Lung (tissue), 12 donors: ENCODE results near the gene GPR161. TPM values are rescaled to one million over a fixed set of nuclear protein-coding genes. Genes with fewer than 3 reads are reported as not detected.

Source experiments
- ATAC-seq: fragments of 200-7000 bp; cut with Tn5 transposase; one replicate; pipeline ENCODE4 v1.9.1; 2020; ENCODE audit warnings: moderate number of reproducible peaks; ENCODE audit not compliant: insufficient read depth, low FRiP score
- DNase-seq, 3 donors: peaks; one replicate each; pipeline ENCODE4 v3.0.0-alpha.2; 2013 to 2017
- H3K27ac ChIP-seq, 2 donors: one replicate each; pipeline ENCODE4 v1.5.1; 2013; ENCODE audit warnings: mild to moderate bottlenecking in 2 of 2, moderate library complexity in 2 of 2, control low read depth in 1 of 2, inconsistent platforms in 1 of 2, low read depth in 1 of 2, low read length in 1 of 2
- H3K27me3 ChIP-seq, 3 donors: one replicate each; pipeline ENCODE4 v1.5.1; 2013; ENCODE audit warnings: low read length in 2 of 3; ENCODE audit not compliant: control insufficient read depth in 3 of 3, insufficient read depth in 3 of 3
- H3K36me3 ChIP-seq, 4 donors: one replicate each; pipeline ENCODE4 v1.5.1; 2013; ENCODE audit warnings: low read length in 4 of 4, mild to moderate bottlenecking in 1 of 4, moderate library complexity in 1 of 4; ENCODE audit not compliant: control insufficient read depth in 4 of 4, insufficient read depth in 4 of 4
- H3K4me1 ChIP-seq, 5 donors: one replicate each; pipeline ENCODE4 v1.5.1; 2013; ENCODE audit warnings: low read length in 5 of 5, mild to moderate bottlenecking in 2 of 5, moderate library complexity in 1 of 5; ENCODE audit not compliant: control insufficient read depth in 5 of 5, insufficient read depth in 5 of 5
- H3K4me3 ChIP-seq: one replicate; pipeline ENCODE4 v1.5.1; 2013; ENCODE audit warnings: mild to moderate bottlenecking, control low read depth, moderate library complexity
- H3K9ac ChIP-seq, 2 donors: one replicate each; pipeline ENCODE4 v1.5.1; 2013; ENCODE audit warnings: low read length in 2 of 2, control low read depth in 1 of 2; ENCODE audit not compliant: insufficient read depth in 1 of 2
- H3K9me3 ChIP-seq, 4 donors: one replicate each; pipeline ENCODE4 v1.5.1; 2013; ENCODE audit warnings: low read length in 3 of 4, mild to moderate bottlenecking in 1 of 4, moderate library complexity in 1 of 4; ENCODE audit not compliant: control insufficient read depth in 4 of 4, insufficient read depth in 3 of 4
- CTCF ChIP-seq: IDR thresholded peaks from 2 replicates; pipeline ENCODE4 v1.5.1; 2012; ENCODE audit warnings: mild to moderate bottlenecking; ENCODE audit errors: control extremely low read depth, extremely low read depth
- WGBS, 2 donors: extraction: QIAGEN DNeasy Blood & Tissue Kit; methylation state at CpG; one replicate each; pipeline ENCODE4 v1.1.7; 2013; 5-methylcytosine and 5-hydroxymethylcytosine counted together
- polyA plus RNA-seq, 2 donors: library from polyadenylated mRNA; stranded (reverse); fragments of 200-250 nt; gene quantifications; one replicate each; pipeline ENCODE4 v1.2.1, GENCODE V29; 2013
- total RNA-seq, 2 donors: library from RNA; depleted of rRNA in 1 of 2; stranded (reverse); fragments of >200 nt in 1 of 2; gene quantifications; one replicate each; pipeline ENCODE4 v1.2.1, GENCODE V29; 2014 to 2021
- donor health status: control.
- donor health status: control.
- donor health status: Bipolar disorder and iron deficiency.
- donor health status: healthy.
- donor health status: DM: yes; HTN: yes; CAD: no.

The GPR161 gene
- total and polyA plus RNA-seq, 4 donors: 2.8 to 15.0 (median 5.7) TPM

DNA sequence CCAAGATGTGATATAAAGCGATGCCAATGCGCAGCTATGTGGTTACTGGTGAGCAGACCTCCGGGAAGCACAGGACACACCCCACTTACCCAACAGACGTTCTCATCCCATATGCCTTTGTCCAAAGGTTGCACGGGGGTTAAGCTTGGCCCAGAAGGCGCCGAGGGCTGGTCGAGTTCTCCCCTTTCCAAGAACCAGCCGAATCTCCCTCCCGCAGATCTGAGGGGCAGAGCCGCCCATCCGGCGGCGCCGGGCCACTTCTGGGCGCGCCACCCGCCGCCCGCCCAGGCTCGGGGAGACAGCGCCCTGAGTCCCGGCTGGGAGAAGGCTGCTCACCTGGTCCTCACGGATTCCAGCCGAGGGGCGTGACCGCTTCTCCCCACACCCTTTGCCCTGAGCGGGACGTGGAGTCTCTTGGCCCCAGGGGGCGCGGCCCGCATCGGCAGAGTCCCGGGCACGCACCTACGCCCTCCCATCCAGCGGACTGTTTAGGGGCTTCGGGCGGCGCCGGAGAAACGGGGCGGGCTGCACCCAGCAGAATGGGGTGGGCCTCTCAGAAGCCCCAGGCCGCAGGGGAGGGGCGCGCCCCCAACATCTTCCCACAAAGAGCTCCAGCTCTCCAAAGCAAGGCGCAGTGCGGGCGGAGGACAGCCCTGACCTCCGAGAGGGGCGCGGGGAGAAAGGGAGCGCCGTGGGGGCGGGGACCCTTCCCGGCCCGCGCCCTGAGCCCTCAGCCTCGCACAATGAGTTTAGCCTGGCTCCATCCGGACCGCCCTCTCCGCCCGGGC lies 615 bp downstream of the GPR161 start:
- no peaks in the 10 kb centered on the region for H3K9me3 ChIP-seq
- peak; percentile 7 for ATAC-seq
- H3K36me3 ChIP-seq: no peaks in the 10 kb centered on the region
- H3K9ac ChIP-seq: peak overlapping the region; percentile 63 to 82
- peak overlapping the region in 1 of 2 donors; percentile 49 for H3K27ac ChIP-seq
- TF ChIP-seq CTCF: no peak
- peaks cover 0 to 2% (median 0%) of the 10 kb centered on the region in 3 donors for H3K27me3 ChIP-seq
- 0 to 1% methylated on average over 51 to 63 of the region's 63 CpGs for WGBS, 2 donors
- peak overlapping the region; percentile 77 for H3K4me3 ChIP-seq
- DNase-seq: peak; percentile 54 to 57 (median 56)
- H3K4me1 ChIP-seq: peaks cover 0 to 26% (median 7%) of the 10 kb centered on the region in 5 donors

DNA sequence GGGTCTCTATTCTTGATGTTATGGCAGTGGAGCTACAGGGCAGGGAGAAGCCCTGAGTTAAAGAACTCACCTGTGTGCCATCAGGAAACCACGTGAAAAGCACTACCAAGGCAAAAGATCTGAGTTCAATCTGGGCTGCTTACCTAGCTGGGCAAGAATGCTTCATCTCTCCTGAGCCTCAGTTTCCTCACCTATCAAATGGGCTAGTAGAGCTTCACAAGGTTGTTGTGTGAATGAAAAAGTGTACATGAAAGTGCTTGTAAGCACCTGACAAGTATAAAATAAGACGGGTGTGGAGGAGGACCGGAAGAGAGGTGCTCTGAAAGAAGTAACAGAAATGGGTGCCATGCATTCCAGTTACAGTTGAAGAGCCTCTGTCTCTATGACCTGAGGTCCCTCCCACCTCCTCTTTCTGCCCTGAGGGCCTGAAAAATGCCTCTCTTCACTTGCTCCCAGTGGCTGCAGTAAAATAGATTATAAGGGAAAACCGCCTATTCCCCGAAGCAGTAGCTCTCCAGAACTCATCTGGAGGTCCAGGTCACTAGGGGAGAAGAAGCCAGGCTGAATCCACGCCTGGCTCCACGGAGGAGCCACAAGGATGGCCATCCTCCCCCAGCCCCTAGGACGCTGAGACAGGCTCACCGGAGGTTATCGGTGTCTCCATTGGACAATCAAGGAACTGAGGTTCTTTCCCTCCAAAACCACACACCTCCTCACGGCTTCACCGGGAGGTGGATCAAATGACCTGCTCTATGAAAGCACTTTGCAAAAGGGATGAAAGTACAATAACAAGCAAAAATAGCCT lies 1.4 kb downstream of the GPR161 start:
- Histone ChIP-seq H3K9me3 (no peaks in the 10 kb centered on the region), H3K27me3 (peaks cover 0 to 2% (median 0%) of the 10 kb centered on the region in 3 donors), H3K9ac (peak overlapping the region; percentile 19 to 82), H3K4me3 (peak overlapping the region; percentile 77), H3K27ac (no peak overlapping the region), H3K4me1 (peaks cover 0 to 26% (median 7%) of the 10 kb centered on the region in 5 donors), H3K36me3 (peaks cover 0 to 5% (median 2%) of the 10 kb centered on the region in 4 donors)
- WGBS, 2 donors: 41 to 45% methylated on average over 12 of the region's 12 CpGs
- DNase-seq (peak in 1 of 3 donors; percentile 13), ATAC-seq (no peak)
- TF ChIP-seq CTCF: no peak

DNA sequence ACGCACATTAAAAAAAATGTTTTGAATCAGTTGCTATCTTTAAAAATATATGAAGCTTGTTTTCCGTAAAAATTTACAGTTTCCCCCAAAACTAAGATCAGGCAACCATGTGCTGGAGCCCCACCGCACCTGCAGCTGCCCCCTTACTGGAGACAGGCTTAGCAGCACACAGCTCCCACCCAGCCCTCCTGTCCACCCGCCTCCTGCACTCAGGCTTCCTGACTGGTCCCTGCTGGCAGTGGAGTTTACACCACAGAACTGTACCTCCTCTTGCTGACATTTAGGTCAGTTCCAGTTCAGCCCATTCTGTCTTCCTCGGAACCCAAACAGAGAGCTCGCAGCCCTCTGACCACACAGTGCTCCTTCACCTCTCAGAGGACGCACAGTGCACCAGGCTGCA lies 2.1 kb downstream of the GPR161 start:
- Histone ChIP-seq H3K9me3 (no peaks in the 10 kb centered on the region), H3K36me3 (peaks cover 0 to 5% (median 2%) of the 10 kb centered on the region in 4 donors), H3K4me3 (no peak overlapping the region), H3K4me1 (peaks cover 0 to 26% (median 7%) of the 10 kb centered on the region in 5 donors), H3K9ac (peak overlapping the region in 1 of 2 donors; percentile 53), H3K27me3 (peaks cover 0 to 2% (median 0%) of the 10 kb centered on the region in 3 donors), H3K27ac (no peak overlapping the region)
- ATAC-seq (no peak), DNase-seq (peak in 2 of 3 donors; percentile 7 to 13)
- WGBS, 2 donors: 88 to 91% methylated on average over 7 of the region's 7 CpGs
- TF ChIP-seq CTCF: no peak
